ENCODE data around the gene ANO4. TPM values are rescaled to one million over a fixed set of nuclear protein-coding genes. Genes with fewer than 3 reads are reported as not detected.

The ANO4 gene
- total and polyA plus RNA-seq, 2 of the 8 experiments (the other 6 are each of a cell fraction or from before 2014, with no cell fraction given) = 1.1 to 3.4 TPM

- TF ChIP-seq CHD7 (IDR thresholded peaks at IDR 0.05; ENCODE audit: insufficient replicate concordance, low read length) (no peak), SAP30 (IDR thresholded peaks at IDR 0.05; ENCODE audit: insufficient read depth, insufficient replicate concordance, low read length) (no peak), NRF1 (IDR thresholded peaks at IDR 0.05; ENCODE audit: low read depth, low read length) (no peak), TAF7 (optimal IDR thresholded peaks at IDR 0.05; ENCODE audit: borderline replicate concordance, low read depth, low read length) (no peak), CBX5 (IDR thresholded peaks at IDR 0.05; ENCODE audit: low read depth, low read length) (no peak), SP1 (IDR thresholded peaks at IDR 0.05; ENCODE audit: low read depth, low read length) (no peak), MAFK (IDR thresholded peaks at IDR 0.05; ENCODE audit: low read depth, low read length) (no peak), EZH2 (IDR thresholded peaks at IDR 0.05; ENCODE audit: low read depth, low read length, severe bottlenecking) (no peak), TAF1 (IDR thresholded peaks at IDR 0.05; ENCODE audit: low read depth, low read length) (no peak)
These were observed 316.9 kb downstream of the ANO4 start (continued) for GRCh38 chr12:101111441-101111840.
